WTC11 (cell line): ENCODE results near the gene GATA1. TPM values are rescaled to one million over a fixed set of nuclear protein-coding genes. Genes with fewer than 3 reads are reported as not detected.

Experiments used
- ATAC-seq: fragments of 200-7000 bp; cut with Tn5 transposase; 2 replicates; pipeline ENCODE4 v1.10.0; 2021; ENCODE audit warnings: mild to moderate bottlenecking, moderate library complexity
- CTCF ChIA-PET: fragments of 300-600 bp; sonication (Branson Sonifier 250); formaldehyde crosslinking; loops from one replicate; lab custom pipeline; 2021; ENCODE audit warnings: antibody characterized with exemption; lab: Charles Lee
- POLR2A ChIA-PET: fragments of 350-600 bp; sonication (Branson Sonifier 250); formaldehyde crosslinking; loops from one replicate; lab custom pipeline; 2021; ENCODE audit warnings: antibody characterized with exemption; lab: Charles Lee
- DNase-seq: peaks from one replicate; pipeline ENCODE4 v3.0.0; 2021; ENCODE audit warnings: low spot score
- H3K27ac Mint-ChIP-seq: 2 replicates; pipeline ENCODE4 v1.8.0; 2021; ENCODE audit warnings: mixed read lengths
- H3K27me3 Mint-ChIP-seq: 2 replicates; pipeline ENCODE4 v1.8.0; 2021; ENCODE audit warnings: low read depth, mild to moderate bottlenecking, moderate library complexity, mixed read lengths
- H3K36me3 Mint-ChIP-seq: 2 replicates; pipeline ENCODE4 v1.8.0; 2021; ENCODE audit warnings: mixed read lengths
- H3K4me1 Mint-ChIP-seq: 2 replicates; pipeline ENCODE4 v1.8.0; 2022; ENCODE audit warnings: mixed read lengths
- H3K4me3 Mint-ChIP-seq: 2 replicates; pipeline ENCODE4 v1.8.0; 2021; ENCODE audit warnings: mild to moderate bottlenecking, moderate library complexity, mixed read lengths
- H3K9me3 Mint-ChIP-seq: 2 replicates; pipeline ENCODE4 v1.8.0; 2021; ENCODE audit warnings: mixed read lengths
- CREM ChIP-seq: sonication (generic); formaldehyde crosslinking; IDR thresholded peaks from 2 replicates; pipeline ENCODE4 v1.8.1; 2022; ENCODE audit warnings: mild to moderate bottlenecking, missing genetic modification reagents, moderate library complexity
- GRHL2 ChIP-seq: fragments of 250-450 bp; sonication (Bioruptor Pico); IDR thresholded peaks from 2 replicates; pipeline ENCODE4 v1.8.0; 2022; ENCODE audit warnings: mild to moderate bottlenecking, moderate library complexity; ENCODE audit not compliant: insufficient replicate concordance, severe bottlenecking
- GTF2I ChIP-seq: fragments of 250-450 bp; sonication (Bioruptor Pico); conservative IDR thresholded peaks from 2 replicates; pipeline ENCODE4 v1.4.0; 2021; ENCODE audit warnings: mild to moderate bottlenecking
- JAZF1 ChIP-seq: fragments of 250-450 bp; sonication (Bioruptor Pico); IDR thresholded peaks from 2 replicates; pipeline ENCODE4 v1.9.0; 2021; ENCODE audit warnings: moderate library complexity, mild to moderate bottlenecking, inconsistent platforms
- KAT7 ChIP-seq: sonication (generic); formaldehyde crosslinking; IDR thresholded peaks from 2 replicates; pipeline ENCODE4 v1.8.1; 2023; ENCODE audit warnings: missing genetic modification reagents, mild to moderate bottlenecking, borderline replicate concordance
- MXD4 ChIP-seq: fragments of 250-450 bp; sonication (Bioruptor Pico); IDR thresholded peaks from 2 replicates; pipeline ENCODE4 v1.8.0; 2021; ENCODE audit warnings: mild to moderate bottlenecking, moderate library complexity, borderline replicate concordance
- PRRX2 ChIP-seq: fragments of 250-450 bp; sonication (Bioruptor Pico); IDR thresholded peaks from 2 replicates; pipeline ENCODE4 v1.8.0; 2021; ENCODE audit warnings: mild to moderate bottlenecking
- RELA ChIP-seq: sonication (generic); formaldehyde crosslinking; IDR thresholded peaks from 2 replicates; pipeline ENCODE4 v1.8.1; 2022; ENCODE audit warnings: missing genetic modification reagents, mild to moderate bottlenecking, borderline replicate concordance
- TCF7 ChIP-seq: sonication (generic); formaldehyde crosslinking; IDR thresholded peaks from 2 replicates; pipeline ENCODE4 v1.8.0; 2022; ENCODE audit warnings: mild to moderate bottlenecking, low read depth, missing genetic modification reagents, moderate library complexity
- TEAD4 ChIP-seq: sonication (generic); formaldehyde crosslinking; IDR thresholded peaks from 2 replicates; pipeline ENCODE4 v1.8.0; 2022; ENCODE audit warnings: mild to moderate bottlenecking, missing genetic modification reagents
- TP53 ChIP-seq: sonication (generic); formaldehyde crosslinking; IDR thresholded peaks from 2 replicates; pipeline ENCODE4 v1.8.1; 2023; ENCODE audit warnings: mild to moderate bottlenecking, missing genetic modification reagents
- ZNF121 ChIP-seq: sonication (generic); formaldehyde crosslinking; IDR thresholded peaks from 2 replicates; pipeline ENCODE4 v1.8.0; 2023; ENCODE audit warnings: missing genetic modification reagents
- ZNF138 ChIP-seq: sonication (generic); formaldehyde crosslinking; conservative IDR thresholded peaks from 2 replicates; pipeline ENCODE4 v1.8.1; 2022; ENCODE audit warnings: mild to moderate bottlenecking, moderate library complexity, missing genetic modification reagents
- total RNA-seq: library from RNA; stranded (reverse); gene quantifications from 3 replicates; pipeline ENCODE4 v1.2.3, GENCODE V29; 2021
- TF ChIP-seq, protein P1 (sequence below): sonication (generic); formaldehyde crosslinking; IDR thresholded peaks from 2 replicates; pipeline ENCODE4 v1.8.0; 2022; ENCODE audit warnings: missing genetic modification reagents
- TF ChIP-seq, protein P2 (sequence below): sonication (generic); formaldehyde crosslinking; IDR thresholded peaks from 2 replicates; pipeline ENCODE4 v1.8.1; 2022; ENCODE audit warnings: mild to moderate bottlenecking, moderate library complexity, missing genetic modification reagents
- TF ChIP-seq, protein P3 (sequence below): fragments of 250-450 bp; sonication (Bioruptor Pico); IDR thresholded peaks from 2 replicates; pipeline ENCODE4 v1.9.0; 2021; ENCODE audit warnings: mild to moderate bottlenecking
- TF ChIP-seq, protein P4 (sequence below): sonication (generic); formaldehyde crosslinking; IDR thresholded peaks from 2 replicates; pipeline ENCODE4 v1.8.0; 2022; ENCODE audit warnings: mild to moderate bottlenecking, missing genetic modification reagents
- TF ChIP-seq, protein P5 (sequence below): sonication (generic); formaldehyde crosslinking; IDR thresholded peaks from 2 replicates; pipeline ENCODE4 v1.8.1; 2023; ENCODE audit warnings: mild to moderate bottlenecking, missing genetic modification reagents, borderline replicate concordance
- TF ChIP-seq, protein P6 (sequence below): sonication (generic); formaldehyde crosslinking; IDR thresholded peaks from 2 replicates; pipeline ENCODE4 v1.8.0; 2022; ENCODE audit warnings: mild to moderate bottlenecking, missing genetic modification reagents

GATA1 gene
- total RNA-seq, 1 experiment from 2014 or later = 0.26 TPM

DNA sequence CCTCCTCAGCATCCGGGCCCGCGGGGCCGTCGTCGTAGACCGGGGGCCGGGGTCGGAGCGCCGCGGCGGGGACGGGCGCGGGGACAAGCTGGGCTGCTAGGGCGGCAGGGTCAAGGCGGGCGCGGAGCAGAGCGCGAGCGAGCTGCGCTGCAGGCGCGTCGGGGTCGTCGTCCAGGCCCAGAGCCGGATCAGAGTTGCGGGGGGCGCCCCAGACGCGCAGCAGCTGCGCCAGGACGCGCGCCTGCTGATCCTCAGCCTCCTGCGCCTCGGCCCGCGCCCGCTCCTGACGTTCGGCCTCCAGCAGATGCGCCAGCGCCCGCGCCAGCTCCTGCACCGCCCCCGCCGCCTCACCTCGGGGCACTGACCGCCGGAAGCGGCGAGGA, 45.5 kb downstream of the GATA1 start (continued):
- TF ChIP-seq, protein P1, sequence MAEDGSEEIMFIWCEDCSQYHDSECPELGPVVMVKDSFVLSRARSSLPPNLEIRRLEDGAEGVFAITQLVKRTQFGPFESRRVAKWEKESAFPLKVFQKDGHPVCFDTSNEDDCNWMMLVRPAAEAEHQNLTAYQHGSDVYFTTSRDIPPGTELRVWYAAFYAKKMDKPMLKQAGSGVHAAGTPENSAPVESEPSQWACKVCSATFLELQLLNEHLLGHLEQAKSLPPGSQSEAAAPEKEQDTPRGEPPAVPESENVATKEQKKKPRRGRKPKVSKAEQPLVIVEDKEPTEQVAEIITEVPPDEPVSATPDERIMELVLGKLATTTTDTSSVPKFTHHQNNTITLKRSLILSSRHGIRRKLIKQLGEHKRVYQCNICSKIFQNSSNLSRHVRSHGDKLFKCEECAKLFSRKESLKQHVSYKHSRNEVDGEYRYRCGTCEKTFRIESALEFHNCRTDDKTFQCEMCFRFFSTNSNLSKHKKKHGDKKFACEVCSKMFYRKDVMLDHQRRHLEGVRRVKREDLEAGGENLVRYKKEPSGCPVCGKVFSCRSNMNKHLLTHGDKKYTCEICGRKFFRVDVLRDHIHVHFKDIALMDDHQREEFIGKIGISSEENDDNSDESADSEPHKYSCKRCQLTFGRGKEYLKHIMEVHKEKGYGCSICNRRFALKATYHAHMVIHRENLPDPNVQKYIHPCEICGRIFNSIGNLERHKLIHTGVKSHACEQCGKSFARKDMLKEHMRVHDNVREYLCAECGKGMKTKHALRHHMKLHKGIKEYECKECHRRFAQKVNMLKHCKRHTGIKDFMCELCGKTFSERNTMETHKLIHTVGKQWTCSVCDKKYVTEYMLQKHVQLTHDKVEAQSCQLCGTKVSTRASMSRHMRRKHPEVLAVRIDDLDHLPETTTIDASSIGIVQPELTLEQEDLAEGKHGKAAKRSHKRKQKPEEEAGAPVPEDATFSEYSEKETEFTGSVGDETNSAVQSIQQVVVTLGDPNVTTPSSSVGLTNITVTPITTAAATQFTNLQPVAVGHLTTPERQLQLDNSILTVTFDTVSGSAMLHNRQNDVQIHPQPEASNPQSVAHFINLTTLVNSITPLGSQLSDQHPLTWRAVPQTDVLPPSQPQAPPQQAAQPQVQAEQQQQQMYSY (CRISPR knock-in tag) = no peak

DNA sequence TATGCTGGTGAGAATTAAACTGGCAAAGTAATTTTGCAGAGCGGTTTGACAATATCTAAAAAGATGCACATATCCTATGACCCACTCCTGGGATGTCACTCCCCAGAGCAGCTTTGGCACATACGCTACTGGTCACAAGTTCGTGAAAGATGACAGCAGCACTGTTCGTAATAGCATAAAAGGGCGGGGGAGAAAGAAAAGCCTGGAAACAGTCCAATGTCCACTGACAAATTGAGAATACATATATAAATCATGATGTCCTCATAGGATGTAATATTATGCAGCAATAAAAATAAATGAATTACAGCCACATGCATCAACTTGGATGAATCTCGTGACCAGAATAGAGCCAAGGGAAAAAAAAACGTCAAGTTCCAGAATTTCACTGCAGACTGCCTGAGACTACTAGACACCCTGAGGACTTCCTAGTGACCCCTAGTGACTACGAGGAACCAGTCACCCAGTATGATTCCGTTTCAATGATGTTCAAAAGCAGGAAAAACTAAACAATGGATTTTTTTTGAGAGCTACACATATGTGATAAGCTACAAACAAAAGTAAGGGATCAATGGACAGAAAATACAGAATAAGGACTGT, 47.2 kb downstream of the GATA1 start:
- Mint-ChIP-seq H3K27me3 (peaks cover 67% of the 10 kb centered on the region), H3K9me3 (no peaks in the 10 kb centered on the region), H3K4me3 (peak overlapping the region; percentile 79)
- no peak for ATAC-seq
- POLR2A ChIA-PET = no interaction called here
- TF ChIP-seq MXD4 (CRISPR knock-in tag) (no peak), KAT7 (CRISPR knock-in tag) (no peak), TEAD4 (no peak), RELA (CRISPR knock-in tag) (no peak), GRHL2 (CRISPR knock-in tag) (no peak), TP53 (CRISPR knock-in tag) (no peak), CREM (no peak), TCF7 (no peak), JAZF1 (no peak), ZNF121 (CRISPR knock-in tag) (no peak)
- TF ChIP-seq, protein P2, sequence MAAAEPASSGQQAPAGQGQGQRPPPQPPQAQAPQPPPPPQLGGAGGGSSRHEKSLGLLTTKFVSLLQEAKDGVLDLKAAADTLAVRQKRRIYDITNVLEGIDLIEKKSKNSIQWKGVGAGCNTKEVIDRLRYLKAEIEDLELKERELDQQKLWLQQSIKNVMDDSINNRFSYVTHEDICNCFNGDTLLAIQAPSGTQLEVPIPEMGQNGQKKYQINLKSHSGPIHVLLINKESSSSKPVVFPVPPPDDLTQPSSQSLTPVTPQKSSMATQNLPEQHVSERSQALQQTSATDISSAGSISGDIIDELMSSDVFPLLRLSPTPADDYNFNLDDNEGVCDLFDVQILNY = no peak
- TF ChIP-seq, protein P3, sequence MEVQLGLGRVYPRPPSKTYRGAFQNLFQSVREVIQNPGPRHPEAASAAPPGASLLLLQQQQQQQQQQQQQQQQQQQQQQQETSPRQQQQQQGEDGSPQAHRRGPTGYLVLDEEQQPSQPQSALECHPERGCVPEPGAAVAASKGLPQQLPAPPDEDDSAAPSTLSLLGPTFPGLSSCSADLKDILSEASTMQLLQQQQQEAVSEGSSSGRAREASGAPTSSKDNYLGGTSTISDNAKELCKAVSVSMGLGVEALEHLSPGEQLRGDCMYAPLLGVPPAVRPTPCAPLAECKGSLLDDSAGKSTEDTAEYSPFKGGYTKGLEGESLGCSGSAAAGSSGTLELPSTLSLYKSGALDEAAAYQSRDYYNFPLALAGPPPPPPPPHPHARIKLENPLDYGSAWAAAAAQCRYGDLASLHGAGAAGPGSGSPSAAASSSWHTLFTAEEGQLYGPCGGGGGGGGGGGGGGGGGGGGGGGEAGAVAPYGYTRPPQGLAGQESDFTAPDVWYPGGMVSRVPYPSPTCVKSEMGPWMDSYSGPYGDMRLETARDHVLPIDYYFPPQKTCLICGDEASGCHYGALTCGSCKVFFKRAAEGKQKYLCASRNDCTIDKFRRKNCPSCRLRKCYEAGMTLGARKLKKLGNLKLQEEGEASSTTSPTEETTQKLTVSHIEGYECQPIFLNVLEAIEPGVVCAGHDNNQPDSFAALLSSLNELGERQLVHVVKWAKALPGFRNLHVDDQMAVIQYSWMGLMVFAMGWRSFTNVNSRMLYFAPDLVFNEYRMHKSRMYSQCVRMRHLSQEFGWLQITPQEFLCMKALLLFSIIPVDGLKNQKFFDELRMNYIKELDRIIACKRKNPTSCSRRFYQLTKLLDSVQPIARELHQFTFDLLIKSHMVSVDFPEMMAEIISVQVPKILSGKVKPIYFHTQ (CRISPR knock-in tag) = no peak
- TF ChIP-seq, protein P4, sequence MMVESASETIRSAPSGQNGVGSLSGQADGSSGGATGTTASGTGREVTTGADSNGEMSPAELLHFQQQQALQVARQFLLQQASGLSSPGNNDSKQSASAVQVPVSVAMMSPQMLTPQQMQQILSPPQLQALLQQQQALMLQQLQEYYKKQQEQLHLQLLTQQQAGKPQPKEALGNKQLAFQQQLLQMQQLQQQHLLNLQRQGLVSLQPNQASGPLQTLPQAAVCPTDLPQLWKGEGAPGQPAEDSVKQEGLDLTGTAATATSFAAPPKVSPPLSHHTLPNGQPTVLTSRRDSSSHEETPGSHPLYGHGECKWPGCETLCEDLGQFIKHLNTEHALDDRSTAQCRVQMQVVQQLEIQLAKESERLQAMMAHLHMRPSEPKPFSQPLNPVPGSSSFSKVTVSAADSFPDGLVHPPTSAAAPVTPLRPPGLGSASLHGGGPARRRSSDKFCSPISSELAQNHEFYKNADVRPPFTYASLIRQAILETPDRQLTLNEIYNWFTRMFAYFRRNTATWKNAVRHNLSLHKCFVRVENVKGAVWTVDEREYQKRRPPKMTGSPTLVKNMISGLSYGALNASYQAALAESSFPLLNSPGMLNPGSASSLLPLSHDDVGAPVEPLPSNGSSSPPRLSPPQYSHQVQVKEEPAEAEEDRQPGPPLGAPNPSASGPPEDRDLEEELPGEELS = no peak
- TF ChIP-seq, all 79 proteins: peak for 0
- CTCF ChIA-PET = no interaction called here
- no peak overlapping the region for H3K27ac Mint-ChIP-seq
- no peaks in the 10 kb centered on the region for H3K36me3 Mint-ChIP-seq
- H3K4me1 Mint-ChIP-seq = peaks cover 11% of the 10 kb centered on the region
- DNase-seq = no peak

DNA sequence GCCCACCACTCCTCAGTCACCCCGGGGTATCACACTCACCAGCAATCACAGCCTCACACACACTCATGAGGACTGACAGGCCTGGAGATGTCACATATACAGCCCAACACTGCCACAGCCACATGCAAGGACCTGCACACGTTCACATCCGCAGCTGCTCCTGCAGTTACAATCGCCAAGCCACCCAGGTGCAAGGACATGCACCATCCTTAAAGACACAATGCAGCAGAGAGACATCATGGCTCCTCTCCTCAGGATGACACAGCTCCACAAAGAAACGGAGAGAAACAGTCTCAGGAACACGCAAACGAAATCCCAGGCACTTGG, 48.0 kb downstream of the GATA1 start:
- ATAC-seq = no peak
- POLR2A ChIA-PET = no interaction called here
- Mint-ChIP-seq H3K4me3 (peak overlapping the region; percentile 79), H3K27me3 (peaks cover 67% of the 10 kb centered on the region), H3K9me3 (no peaks in the 10 kb centered on the region), H3K27ac (no peak overlapping the region), H3K36me3 (no peaks in the 10 kb centered on the region), H3K4me1 (peaks cover 11% of the 10 kb centered on the region)
- CTCF ChIA-PET = no interaction called here
- DNase-seq = no peak
- TF ChIP-seq, protein P5, sequence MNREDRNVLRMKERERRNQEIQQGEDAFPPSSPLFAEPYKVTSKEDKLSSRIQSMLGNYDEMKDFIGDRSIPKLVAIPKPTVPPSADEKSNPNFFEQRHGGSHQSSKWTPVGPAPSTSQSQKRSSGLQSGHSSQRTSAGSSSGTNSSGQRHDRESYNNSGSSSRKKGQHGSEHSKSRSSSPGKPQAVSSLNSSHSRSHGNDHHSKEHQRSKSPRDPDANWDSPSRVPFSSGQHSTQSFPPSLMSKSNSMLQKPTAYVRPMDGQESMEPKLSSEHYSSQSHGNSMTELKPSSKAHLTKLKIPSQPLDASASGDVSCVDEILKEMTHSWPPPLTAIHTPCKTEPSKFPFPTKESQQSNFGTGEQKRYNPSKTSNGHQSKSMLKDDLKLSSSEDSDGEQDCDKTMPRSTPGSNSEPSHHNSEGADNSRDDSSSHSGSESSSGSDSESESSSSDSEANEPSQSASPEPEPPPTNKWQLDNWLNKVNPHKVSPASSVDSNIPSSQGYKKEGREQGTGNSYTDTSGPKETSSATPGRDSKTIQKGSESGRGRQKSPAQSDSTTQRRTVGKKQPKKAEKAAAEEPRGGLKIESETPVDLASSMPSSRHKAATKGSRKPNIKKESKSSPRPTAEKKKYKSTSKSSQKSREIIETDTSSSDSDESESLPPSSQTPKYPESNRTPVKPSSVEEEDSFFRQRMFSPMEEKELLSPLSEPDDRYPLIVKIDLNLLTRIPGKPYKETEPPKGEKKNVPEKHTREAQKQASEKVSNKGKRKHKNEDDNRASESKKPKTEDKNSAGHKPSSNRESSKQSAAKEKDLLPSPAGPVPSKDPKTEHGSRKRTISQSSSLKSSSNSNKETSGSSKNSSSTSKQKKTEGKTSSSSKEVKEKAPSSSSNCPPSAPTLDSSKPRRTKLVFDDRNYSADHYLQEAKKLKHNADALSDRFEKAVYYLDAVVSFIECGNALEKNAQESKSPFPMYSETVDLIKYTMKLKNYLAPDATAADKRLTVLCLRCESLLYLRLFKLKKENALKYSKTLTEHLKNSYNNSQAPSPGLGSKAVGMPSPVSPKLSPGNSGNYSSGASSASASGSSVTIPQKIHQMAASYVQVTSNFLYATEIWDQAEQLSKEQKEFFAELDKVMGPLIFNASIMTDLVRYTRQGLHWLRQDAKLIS (CRISPR knock-in tag) = no peak
- TF ChIP-seq PRRX2 (CRISPR knock-in tag) (no peak), ZNF138 (no peak), GTF2I (CRISPR knock-in tag) (no peak)
- TF ChIP-seq, protein P6, sequence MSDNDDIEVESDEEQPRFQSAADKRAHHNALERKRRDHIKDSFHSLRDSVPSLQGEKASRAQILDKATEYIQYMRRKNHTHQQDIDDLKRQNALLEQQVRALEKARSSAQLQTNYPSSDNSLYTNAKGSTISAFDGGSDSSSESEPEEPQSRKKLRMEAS = no peak
